HCT116 (cell line): ENCODE data around the gene SART3. TPM values are rescaled to one million over a fixed set of nuclear protein-coding genes. Genes with fewer than 3 reads are reported as not detected.
A peak's percentile ranks its signal among the peaks of the same experiment; 100 is the strongest.

ENCODE experiments used
- ATAC-seq: fragments of 200-7000 bp; cut with Tn5 transposase; 2 replicates; pipeline ENCODE4 v1.9.1; 2020; ENCODE audit warnings: mild to moderate bottlenecking, moderate library complexity
- BruUV-seq: library from RNA; stranded (reverse); fragments of 400-500 nt; replicated peaks from 2 replicates; lab custom pipeline; 2021; lab: Mats Ljungman, UMichigan
- CTCF ChIA-PET: fragments of 300-600 bp; sonication (Branson Sonifier 250); formaldehyde crosslinking; loops from one replicate; lab custom pipeline; 2021; ENCODE audit warnings: antibody characterized with exemption; lab: Charles Lee
- POLR2A ChIA-PET: fragments of 300-600, 350-600 bp; sonication (Branson Sonifier 250); formaldehyde crosslinking; loops from one replicate; lab custom pipeline; 2021; ENCODE audit warnings: antibody characterized with exemption; lab: Charles Lee
- RAD21 ChIA-PET, 2 experiments: fragments of 300-600 bp; sonication (Branson Sonifier 250); formaldehyde crosslinking; loops; one replicate each; lab custom pipeline; 2023; ENCODE audit warnings: low total read pairs in 2 of 2; ENCODE audit not compliant: uncharacterized antibody in 2 of 2, unreplicated experiment in 2 of 2, low non-redundant PET in 1 of 2; lab: Charles Lee
- DNase-seq: peaks from one replicate; pipeline ENCODE4 v3.0.0-alpha.2; 2010; ENCODE audit warnings: low read depth, low spot score
- H2AFZ ChIP-seq: fragments of 200-600 bp; shearing (Covaris generic), sonication (generic); 2 replicates; pipeline ENCODE4 v1.6.1; 2017; ENCODE audit warnings: low read depth, mixed run types, mixed read lengths, antibody characterized with exemption, low read length; ENCODE audit not compliant: poor library complexity, severe bottlenecking
- H3K27ac ChIP-seq: 2 replicates; pipeline ENCODE4 v1.5.1; 2012; ENCODE audit warnings: low read depth, low read length
- H3K27me3 ChIP-seq: fragments of 200-600 bp; sonication (generic); 2 replicates; pipeline ENCODE4 v1.6.1; 2016; ENCODE audit warnings: mixed run types, low read length, mixed read lengths; ENCODE audit not compliant: insufficient read depth
- H3K36me3 ChIP-seq, 2 experiments: fragments of 200-500 bp in 1 of 2; fragments of 200-600 bp in 1 of 2; sonication (Bioruptor generic) in 1 of 2; sonication (generic) in 1 of 2; 2 replicates each; pipeline versions ENCODE4 v1.5.1 to v1.6.1; 2014 to 2016; ENCODE audit warnings: low read length in 2 of 2, inconsistent platforms in 1 of 2, mixed read lengths in 1 of 2, mixed run types in 1 of 2; ENCODE audit not compliant: insufficient read depth in 2 of 2, control insufficient read depth in 1 of 2
- H3K4me1 ChIP-seq, 2 experiments: fragments of 200-600 bp in 1 of 2; sonication (generic) in 1 of 2; 2 replicates each; pipeline versions ENCODE4 v1.5.1 to v1.6.1; 2012 to 2017; ENCODE audit warnings: low read length in 2 of 2, inconsistent platforms in 1 of 2, mild to moderate bottlenecking in 1 of 2, mixed read lengths in 1 of 2, mixed run types in 1 of 2, moderate library complexity in 1 of 2; ENCODE audit not compliant: insufficient read depth in 2 of 2, control insufficient read depth in 1 of 2
- H3K4me2 ChIP-seq: fragments of 200-600 bp; sonication (generic); 2 replicates; pipeline ENCODE4 v1.6.1; 2017; ENCODE audit warnings: mixed run types, low read length, mixed read lengths
- H3K4me3 ChIP-seq, 2 experiments: fragments of 200-600 bp in 1 of 2; sonication (generic) in 1 of 2; replicated peaks in 1 of 2; 2 replicates each; pipeline ENCODE4 v1.5.1; 2011 to 2016; ENCODE audit warnings: low read length in 2 of 2, control low read depth in 1 of 2, low read depth in 1 of 2, mild to moderate bottlenecking in 1 of 2, mixed read lengths in 1 of 2, mixed run types in 1 of 2
- H3K79me2 ChIP-seq: fragments of 200-600 bp; sonication (generic); 2 replicates; pipeline ENCODE4 v1.6.1; 2017; ENCODE audit warnings: mild to moderate bottlenecking, mixed run types, low read length, moderate library complexity, mixed read lengths; ENCODE audit not compliant: insufficient read depth
- H3K9ac ChIP-seq: fragments of 200-600 bp; sonication (generic); 2 replicates; pipeline ENCODE4 v1.6.1; 2016; ENCODE audit warnings: low read length, mixed read lengths
- H3K9me2 ChIP-seq: fragments of 200-600 bp; sonication (generic), shearing (Covaris generic); 2 replicates; pipeline ENCODE4 v1.6.1; 2017; ENCODE audit warnings: mixed run types, mild to moderate bottlenecking, moderate library complexity; ENCODE audit not compliant: insufficient read depth
- H3K9me3 ChIP-seq, 2 experiments: fragments of 200-500 bp in 1 of 2; fragments of 200-600 bp in 1 of 2; sonication (Bioruptor generic) in 1 of 2; sonication (generic) in 1 of 2; 2 replicates each; pipeline ENCODE4 v1.6.1; 2014 to 2017; ENCODE audit warnings: low read length in 2 of 2, mixed read lengths in 2 of 2, inconsistent platforms in 1 of 2, low read depth in 1 of 2, mild to moderate bottlenecking in 1 of 2, mixed run types in 1 of 2, moderate library complexity in 1 of 2; ENCODE audit not compliant: control insufficient read depth in 1 of 2, insufficient read depth in 1 of 2
- H4K20me1 ChIP-seq: fragments of 200-600 bp; sonication (generic), shearing (Covaris generic); 2 replicates; pipeline ENCODE4 v1.6.1; 2017; ENCODE audit warnings: mixed run types, mild to moderate bottlenecking, moderate library complexity; ENCODE audit not compliant: insufficient read depth
- EZH2 ChIP-seq: fragments of 200-600 bp; sonication (generic); IDR thresholded peaks from 2 replicates; pipeline ENCODE4 v1.6.1; 2017; ENCODE audit warnings: antibody characterized with exemption, mixed run types
- EZH2phosphoT487 ChIP-seq: fragments of 200-600 bp; IDR thresholded peaks from 2 replicates; pipeline ENCODE4 v1.6.1; 2018; ENCODE audit warnings: antibody characterized with exemption, borderline replicate concordance
- SIN3A ChIP-seq: IDR thresholded peaks from 2 replicates; pipeline ENCODE4 v1.6.1; 2012; ENCODE audit warnings: low read depth
- SRF ChIP-seq: IDR thresholded peaks from 2 replicates; pipeline ENCODE4 v1.6.1; 2012; ENCODE audit warnings: low read depth
- intact Hi-C: fragments of 100-400 bp; cut with micrococcal nuclease; formaldehyde crosslinking; loops from 2 replicates; pipeline ENCODE4 v1.10.0; 2022
- total RNA-seq: library from RNA; stranded (reverse); gene quantifications from one replicate; pipeline ENCODE4 v1.2.1, GENCODE V29; 2021; ENCODE audit not compliant: unreplicated experiment
- TF ChIP-seq, protein P1 (sequence below): IDR thresholded peaks from 2 replicates; pipeline ENCODE4 v1.6.1; 2012; ENCODE audit warnings: low read depth
- TF ChIP-seq, protein P2 (sequence below), 3 experiments: fragments of 200-600 bp in 1 of 3; sonication (generic) in 1 of 3; IDR thresholded peaks in 2 of 3; conservative IDR thresholded peaks in 1 of 3; 2 replicates each; pipeline ENCODE4 v1.5.1; 2012 to 2017; ENCODE audit warnings: low read depth in 2 of 3, low read length in 2 of 3, antibody characterized with exemption in 1 of 3, borderline replicate concordance in 1 of 3, control low read depth in 1 of 3, mild to moderate bottlenecking in 1 of 3, mixed read lengths in 1 of 3, mixed run types in 1 of 3, moderate library complexity in 1 of 3; ENCODE audit not compliant: insufficient read depth in 1 of 3
- TF ChIP-seq, protein P3 (sequence below): IDR thresholded peaks from 2 replicates; pipeline ENCODE4 v1.6.1; 2012

Gene SART3
- total RNA-seq, 1 experiment from 2014 or later: 76.1 TPM

DNA sequence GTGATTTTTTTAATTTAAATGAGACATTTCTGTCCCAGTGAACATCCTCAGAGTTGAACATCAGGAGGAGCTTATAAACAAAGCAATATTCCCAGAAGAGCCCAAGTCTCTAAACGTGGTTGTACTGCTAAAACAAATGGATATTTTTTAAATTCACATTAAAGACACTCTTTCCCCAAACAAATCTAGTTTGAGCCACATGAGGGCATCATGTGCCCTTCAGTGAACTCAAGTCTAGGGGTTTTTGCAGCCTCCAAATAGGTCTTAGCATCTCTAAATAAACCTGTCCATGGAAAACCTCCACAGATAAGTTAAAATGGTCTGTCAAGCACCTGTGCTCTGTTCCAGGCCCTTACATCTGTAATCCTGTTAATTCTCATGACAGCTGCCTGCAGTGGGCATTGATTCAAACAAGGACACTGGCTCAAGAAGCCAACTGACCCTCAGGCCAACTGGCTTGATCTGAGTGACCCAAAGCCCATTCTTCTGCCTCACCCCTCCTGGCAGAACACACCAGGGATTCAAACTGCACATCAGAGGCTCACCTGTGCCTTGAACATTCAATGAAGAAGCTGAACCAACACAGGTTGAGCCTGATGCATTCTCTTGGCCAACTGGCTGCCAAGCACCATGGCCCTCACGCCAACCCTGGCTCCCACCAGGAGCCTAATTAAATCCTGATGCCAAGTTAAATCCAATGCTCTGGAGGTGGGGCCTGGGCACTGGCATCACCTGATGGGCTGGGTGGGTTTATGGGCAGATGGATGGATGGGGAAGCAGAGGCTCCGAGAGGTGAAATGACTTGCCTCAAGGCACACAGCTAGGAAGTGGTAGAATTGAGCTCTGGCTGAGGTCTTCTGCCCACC lies 10.0 kb upstream of the SART3 start:
- no peaks in the 10 kb centered on the region for H3K79me2 ChIP-seq
- no peak overlapping the region for H3K27ac ChIP-seq
- H3K9me2 ChIP-seq: no peaks in the 10 kb centered on the region
- peak; percentile 35 for ATAC-seq
- H3K4me3 ChIP-seq: no peak overlapping the region
- no peaks in the 10 kb centered on the region for H4K20me1 ChIP-seq
- H3K4me2 ChIP-seq: no peak overlapping the region
- no peaks in the 10 kb centered on the region for H3K27me3 ChIP-seq
- TF ChIP-seq EZH2 (no peak), SRF (no peak), SIN3A (no peak), EZH2phosphoT487 (no peak)
- TF ChIP-seq, protein P1, sequence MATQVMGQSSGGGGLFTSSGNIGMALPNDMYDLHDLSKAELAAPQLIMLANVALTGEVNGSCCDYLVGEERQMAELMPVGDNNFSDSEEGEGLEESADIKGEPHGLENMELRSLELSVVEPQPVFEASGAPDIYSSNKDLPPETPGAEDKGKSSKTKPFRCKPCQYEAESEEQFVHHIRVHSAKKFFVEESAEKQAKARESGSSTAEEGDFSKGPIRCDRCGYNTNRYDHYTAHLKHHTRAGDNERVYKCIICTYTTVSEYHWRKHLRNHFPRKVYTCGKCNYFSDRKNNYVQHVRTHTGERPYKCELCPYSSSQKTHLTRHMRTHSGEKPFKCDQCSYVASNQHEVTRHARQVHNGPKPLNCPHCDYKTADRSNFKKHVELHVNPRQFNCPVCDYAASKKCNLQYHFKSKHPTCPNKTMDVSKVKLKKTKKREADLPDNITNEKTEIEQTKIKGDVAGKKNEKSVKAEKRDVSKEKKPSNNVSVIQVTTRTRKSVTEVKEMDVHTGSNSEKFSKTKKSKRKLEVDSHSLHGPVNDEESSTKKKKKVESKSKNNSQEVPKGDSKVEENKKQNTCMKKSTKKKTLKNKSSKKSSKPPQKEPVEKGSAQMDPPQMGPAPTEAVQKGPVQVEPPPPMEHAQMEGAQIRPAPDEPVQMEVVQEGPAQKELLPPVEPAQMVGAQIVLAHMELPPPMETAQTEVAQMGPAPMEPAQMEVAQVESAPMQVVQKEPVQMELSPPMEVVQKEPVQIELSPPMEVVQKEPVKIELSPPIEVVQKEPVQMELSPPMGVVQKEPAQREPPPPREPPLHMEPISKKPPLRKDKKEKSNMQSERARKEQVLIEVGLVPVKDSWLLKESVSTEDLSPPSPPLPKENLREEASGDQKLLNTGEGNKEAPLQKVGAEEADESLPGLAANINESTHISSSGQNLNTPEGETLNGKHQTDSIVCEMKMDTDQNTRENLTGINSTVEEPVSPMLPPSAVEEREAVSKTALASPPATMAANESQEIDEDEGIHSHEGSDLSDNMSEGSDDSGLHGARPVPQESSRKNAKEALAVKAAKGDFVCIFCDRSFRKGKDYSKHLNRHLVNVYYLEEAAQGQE: no peak
- TF ChIP-seq, protein P2, sequence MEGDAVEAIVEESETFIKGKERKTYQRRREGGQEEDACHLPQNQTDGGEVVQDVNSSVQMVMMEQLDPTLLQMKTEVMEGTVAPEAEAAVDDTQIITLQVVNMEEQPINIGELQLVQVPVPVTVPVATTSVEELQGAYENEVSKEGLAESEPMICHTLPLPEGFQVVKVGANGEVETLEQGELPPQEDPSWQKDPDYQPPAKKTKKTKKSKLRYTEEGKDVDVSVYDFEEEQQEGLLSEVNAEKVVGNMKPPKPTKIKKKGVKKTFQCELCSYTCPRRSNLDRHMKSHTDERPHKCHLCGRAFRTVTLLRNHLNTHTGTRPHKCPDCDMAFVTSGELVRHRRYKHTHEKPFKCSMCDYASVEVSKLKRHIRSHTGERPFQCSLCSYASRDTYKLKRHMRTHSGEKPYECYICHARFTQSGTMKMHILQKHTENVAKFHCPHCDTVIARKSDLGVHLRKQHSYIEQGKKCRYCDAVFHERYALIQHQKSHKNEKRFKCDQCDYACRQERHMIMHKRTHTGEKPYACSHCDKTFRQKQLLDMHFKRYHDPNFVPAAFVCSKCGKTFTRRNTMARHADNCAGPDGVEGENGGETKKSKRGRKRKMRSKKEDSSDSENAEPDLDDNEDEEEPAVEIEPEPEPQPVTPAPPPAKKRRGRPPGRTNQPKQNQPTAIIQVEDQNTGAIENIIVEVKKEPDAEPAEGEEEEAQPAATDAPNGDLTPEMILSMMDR (IDR thresholded peaks at IDR 0.05 in 2 of 3, conservative IDR thresholded peaks at IDR 0.05 in 1 of 3; ENCODE audit: borderline replicate concordance in 1 of 3, insufficient read depth in 1 of 3, low read depth in 2 of 3, low read length in 2 of 3): peak in 2 of 3 experiments; percentile 10 to 36; a peak in 2 of 6 replicates
- TF ChIP-seq, protein P3, sequence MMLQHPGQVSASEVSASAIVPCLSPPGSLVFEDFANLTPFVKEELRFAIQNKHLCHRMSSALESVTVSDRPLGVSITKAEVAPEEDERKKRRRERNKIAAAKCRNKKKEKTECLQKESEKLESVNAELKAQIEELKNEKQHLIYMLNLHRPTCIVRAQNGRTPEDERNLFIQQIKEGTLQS: no peak
- peaks cover 5 to 6% of the 10 kb centered on the region in 2 experiments; a peak in 3 of 4 replicates for H3K4me1 ChIP-seq
- CTCF ChIA-PET: interaction anchor here (0.7 to 1.6 kb wide), 3 partner anchors 47 to 379 kb away, joined by 3 to 16 read pairs (median 3); no protein-coding TSS in a partner anchor
- peak; percentile 28 for DNase-seq
- no TSS peak for BruUV-seq
- no peaks in the 10 kb centered on the region for H3K9me3 ChIP-seq
- no peak overlapping the region for H2AFZ ChIP-seq
- H3K36me3 ChIP-seq: peaks cover 19 to 25% of the 10 kb centered on the region in 2 experiments
- intact Hi-C loops: loop anchor here (1.0 kb wide), 1 partner anchor 47 kb away; no protein-coding TSS in a partner anchor
- RAD21 ChIA-PET: no interaction called here
- POLR2A ChIA-PET: interaction anchor here (0.6 kb wide), 1 partner anchor 906 kb away, joined by 5 read pairs; the partner anchor contains the start of genes KCTD10 and UBE3B
- no peak overlapping the region for H3K9ac ChIP-seq
